Ishikawa (cell line): ENCODE data around the gene KIR2DL4.
"Not testable (repeated sequence)": the region's sequence is repeated elsewhere in the genome, so short reads cannot be mapped to it uniquely, and the experiment has no call there.

Source experiments
- FOXM1 ChIP-seq: IDR thresholded peaks from 2 replicates; pipeline ENCODE4 v1.6.1; 2012; ENCODE audit warnings: low read depth, borderline replicate concordance
- RAD21 ChIP-seq: IDR thresholded peaks from 2 replicates; pipeline ENCODE4 v1.6.1; 2012; ENCODE audit warnings: low read depth
- REST ChIP-seq: IDR thresholded peaks from 2 replicates; pipeline ENCODE4 v1.6.1; 2012; ENCODE audit warnings: low read depth, mild to moderate bottlenecking
- TAF1 ChIP-seq: IDR thresholded peaks from 2 replicates; pipeline ENCODE4 v1.6.1; 2012; ENCODE audit warnings: low read depth, mild to moderate bottlenecking
- TF ChIP-seq, protein P1 (sequence below): IDR thresholded peaks from 2 replicates; pipeline ENCODE4 v1.6.1; 2012

DNA sequence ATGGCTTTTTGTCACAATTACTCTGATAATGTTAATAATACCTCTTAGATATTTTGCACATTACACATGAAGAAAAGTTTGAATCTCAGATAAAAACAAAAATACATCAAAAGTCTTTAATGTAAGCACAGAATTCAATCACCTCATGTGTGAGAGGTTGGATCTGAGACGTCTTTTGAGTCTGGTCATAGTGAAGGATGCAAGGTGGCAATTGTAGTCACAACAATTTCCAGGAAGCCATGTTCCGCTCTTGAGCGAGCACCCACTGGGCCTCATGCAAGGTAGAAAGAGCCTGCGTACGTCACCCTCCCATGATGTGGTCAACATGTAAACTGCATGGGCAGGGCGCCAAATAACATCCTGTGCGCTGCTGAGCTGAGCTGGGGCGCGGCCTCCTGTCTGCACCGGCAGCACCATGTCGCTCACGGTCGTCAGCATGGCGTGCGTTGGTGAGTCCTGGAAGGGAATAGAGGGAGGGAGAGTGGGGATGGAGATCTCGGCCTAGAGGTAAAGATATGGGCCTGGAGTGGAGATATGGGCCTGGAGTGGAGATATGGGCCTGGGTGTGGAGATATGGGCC is 46.7 kb downstream of the KIR2DL4 start, which contains the start of gene KIR3DL2:
- not testable (repeated sequence) for TF ChIP-seq REST, FOXM1, TAF1, RAD21
- TF ChIP-seq, protein P1, sequence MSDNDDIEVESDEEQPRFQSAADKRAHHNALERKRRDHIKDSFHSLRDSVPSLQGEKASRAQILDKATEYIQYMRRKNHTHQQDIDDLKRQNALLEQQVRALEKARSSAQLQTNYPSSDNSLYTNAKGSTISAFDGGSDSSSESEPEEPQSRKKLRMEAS: not testable (repeated sequence)
